ENCODE data around the gene RBM6. TPM values are rescaled to one million over a fixed set of nuclear protein-coding genes. Genes with fewer than 3 reads are reported as not detected.

The RBM6 gene
- total and polyA plus RNA-seq, 2 experiments from 2014 or later, result 66.6 to 97.6 TPM

DNA sequence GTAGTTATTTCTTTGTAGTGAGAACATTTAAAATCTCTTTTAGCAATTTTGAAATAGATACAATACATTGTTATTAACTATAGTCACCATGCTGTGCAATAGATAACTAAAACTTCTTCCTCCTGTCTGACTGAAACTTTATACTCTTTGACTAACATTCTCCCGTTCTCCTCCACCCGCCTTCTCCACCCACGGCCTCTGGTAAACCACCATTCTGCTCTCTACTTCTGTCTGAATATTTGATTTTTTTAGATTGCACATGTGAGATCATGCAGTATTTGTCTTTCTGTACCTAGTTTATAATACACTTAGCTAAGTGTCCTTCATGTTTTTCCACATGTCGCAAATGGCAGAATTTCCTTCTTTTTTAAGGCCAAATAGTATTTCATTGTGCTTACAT, 76.0 kb downstream of the RBM6 start:
- Histone ChIP-seq H3K36me3 (ENCODE audit: insufficient read depth) (no peaks in the 10 kb centered on the region), H2AFZ (no peak overlapping the region), H3K4me2 (no peak overlapping the region), H3K79me2 (replicated peaks; ENCODE audit: insufficient read depth) (0 out of 2 replicates have a peak, but pooled peaks cover 4% of the 10 kb centered on the region), H3K4me1 (ENCODE audit: insufficient read depth) (no peaks in the 10 kb centered on the region), H4K20me1 (replicated peaks; ENCODE audit: insufficient read depth) (peaks cover 15% of the 10 kb centered on the region), H3K9me2 (ENCODE audit: insufficient read depth) (no peaks in the 10 kb centered on the region), H3K4me3 (no peak overlapping the region), H3F3A (replicated peaks; ENCODE audit: low read depth) (no peaks in the 10 kb centered on the region), H3K27ac (ENCODE audit: low read depth) (no peak overlapping the region), H3K27me3 (ENCODE audit: insufficient read depth) (no peaks in the 10 kb centered on the region)
- Mint-ChIP-seq H3K27me3 (ENCODE audit: insufficient read depth, low read depth, poor library complexity) (no peaks in the 10 kb centered on the region), H3K36me3 (ENCODE audit: low read depth) (peaks cover 34% of the 10 kb centered on the region), H3K9me3 (no peaks in the 10 kb centered on the region), H3K27ac (no peak overlapping the region), H3K4me3 (no peak overlapping the region), H3K4me1 (no peaks in the 10 kb centered on the region)
- no peak for ATAC-seq
- TF ChIP-seq, protein P1, sequence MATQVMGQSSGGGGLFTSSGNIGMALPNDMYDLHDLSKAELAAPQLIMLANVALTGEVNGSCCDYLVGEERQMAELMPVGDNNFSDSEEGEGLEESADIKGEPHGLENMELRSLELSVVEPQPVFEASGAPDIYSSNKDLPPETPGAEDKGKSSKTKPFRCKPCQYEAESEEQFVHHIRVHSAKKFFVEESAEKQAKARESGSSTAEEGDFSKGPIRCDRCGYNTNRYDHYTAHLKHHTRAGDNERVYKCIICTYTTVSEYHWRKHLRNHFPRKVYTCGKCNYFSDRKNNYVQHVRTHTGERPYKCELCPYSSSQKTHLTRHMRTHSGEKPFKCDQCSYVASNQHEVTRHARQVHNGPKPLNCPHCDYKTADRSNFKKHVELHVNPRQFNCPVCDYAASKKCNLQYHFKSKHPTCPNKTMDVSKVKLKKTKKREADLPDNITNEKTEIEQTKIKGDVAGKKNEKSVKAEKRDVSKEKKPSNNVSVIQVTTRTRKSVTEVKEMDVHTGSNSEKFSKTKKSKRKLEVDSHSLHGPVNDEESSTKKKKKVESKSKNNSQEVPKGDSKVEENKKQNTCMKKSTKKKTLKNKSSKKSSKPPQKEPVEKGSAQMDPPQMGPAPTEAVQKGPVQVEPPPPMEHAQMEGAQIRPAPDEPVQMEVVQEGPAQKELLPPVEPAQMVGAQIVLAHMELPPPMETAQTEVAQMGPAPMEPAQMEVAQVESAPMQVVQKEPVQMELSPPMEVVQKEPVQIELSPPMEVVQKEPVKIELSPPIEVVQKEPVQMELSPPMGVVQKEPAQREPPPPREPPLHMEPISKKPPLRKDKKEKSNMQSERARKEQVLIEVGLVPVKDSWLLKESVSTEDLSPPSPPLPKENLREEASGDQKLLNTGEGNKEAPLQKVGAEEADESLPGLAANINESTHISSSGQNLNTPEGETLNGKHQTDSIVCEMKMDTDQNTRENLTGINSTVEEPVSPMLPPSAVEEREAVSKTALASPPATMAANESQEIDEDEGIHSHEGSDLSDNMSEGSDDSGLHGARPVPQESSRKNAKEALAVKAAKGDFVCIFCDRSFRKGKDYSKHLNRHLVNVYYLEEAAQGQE (IDR thresholded peaks at IDR 0.05; ENCODE audit: unreplicated experiment), result no peak
- no peak for TF ChIP-seq JUNB (IDR thresholded peaks at IDR 0.05; ENCODE audit: unreplicated experiment)
- TF ChIP-seq STAT1 (IDR thresholded peaks at IDR 0.05; ENCODE audit: unreplicated experiment), result no peak
- TF ChIP-seq CREB1 (CRISPR knock-in tag; IDR thresholded peaks at IDR 0.05; ENCODE audit: low read depth), result no peak
- TF ChIP-seq, protein P2, sequence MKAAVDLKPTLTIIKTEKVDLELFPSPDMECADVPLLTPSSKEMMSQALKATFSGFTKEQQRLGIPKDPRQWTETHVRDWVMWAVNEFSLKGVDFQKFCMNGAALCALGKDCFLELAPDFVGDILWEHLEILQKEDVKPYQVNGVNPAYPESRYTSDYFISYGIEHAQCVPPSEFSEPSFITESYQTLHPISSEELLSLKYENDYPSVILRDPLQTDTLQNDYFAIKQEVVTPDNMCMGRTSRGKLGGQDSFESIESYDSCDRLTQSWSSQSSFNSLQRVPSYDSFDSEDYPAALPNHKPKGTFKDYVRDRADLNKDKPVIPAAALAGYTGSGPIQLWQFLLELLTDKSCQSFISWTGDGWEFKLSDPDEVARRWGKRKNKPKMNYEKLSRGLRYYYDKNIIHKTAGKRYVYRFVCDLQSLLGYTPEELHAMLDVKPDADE (IDR thresholded peaks at IDR 0.05), result no peak
- no peak for TF ChIP-seq POLR2AphosphoS5 (IDR thresholded peaks at IDR 0.05; ENCODE audit: low read depth)
- no peak for TF ChIP-seq ZNF331 (CRISPR knock-in tag; IDR thresholded peaks at IDR 0.05; ENCODE audit: low read depth)
- TF ChIP-seq, protein P3, sequence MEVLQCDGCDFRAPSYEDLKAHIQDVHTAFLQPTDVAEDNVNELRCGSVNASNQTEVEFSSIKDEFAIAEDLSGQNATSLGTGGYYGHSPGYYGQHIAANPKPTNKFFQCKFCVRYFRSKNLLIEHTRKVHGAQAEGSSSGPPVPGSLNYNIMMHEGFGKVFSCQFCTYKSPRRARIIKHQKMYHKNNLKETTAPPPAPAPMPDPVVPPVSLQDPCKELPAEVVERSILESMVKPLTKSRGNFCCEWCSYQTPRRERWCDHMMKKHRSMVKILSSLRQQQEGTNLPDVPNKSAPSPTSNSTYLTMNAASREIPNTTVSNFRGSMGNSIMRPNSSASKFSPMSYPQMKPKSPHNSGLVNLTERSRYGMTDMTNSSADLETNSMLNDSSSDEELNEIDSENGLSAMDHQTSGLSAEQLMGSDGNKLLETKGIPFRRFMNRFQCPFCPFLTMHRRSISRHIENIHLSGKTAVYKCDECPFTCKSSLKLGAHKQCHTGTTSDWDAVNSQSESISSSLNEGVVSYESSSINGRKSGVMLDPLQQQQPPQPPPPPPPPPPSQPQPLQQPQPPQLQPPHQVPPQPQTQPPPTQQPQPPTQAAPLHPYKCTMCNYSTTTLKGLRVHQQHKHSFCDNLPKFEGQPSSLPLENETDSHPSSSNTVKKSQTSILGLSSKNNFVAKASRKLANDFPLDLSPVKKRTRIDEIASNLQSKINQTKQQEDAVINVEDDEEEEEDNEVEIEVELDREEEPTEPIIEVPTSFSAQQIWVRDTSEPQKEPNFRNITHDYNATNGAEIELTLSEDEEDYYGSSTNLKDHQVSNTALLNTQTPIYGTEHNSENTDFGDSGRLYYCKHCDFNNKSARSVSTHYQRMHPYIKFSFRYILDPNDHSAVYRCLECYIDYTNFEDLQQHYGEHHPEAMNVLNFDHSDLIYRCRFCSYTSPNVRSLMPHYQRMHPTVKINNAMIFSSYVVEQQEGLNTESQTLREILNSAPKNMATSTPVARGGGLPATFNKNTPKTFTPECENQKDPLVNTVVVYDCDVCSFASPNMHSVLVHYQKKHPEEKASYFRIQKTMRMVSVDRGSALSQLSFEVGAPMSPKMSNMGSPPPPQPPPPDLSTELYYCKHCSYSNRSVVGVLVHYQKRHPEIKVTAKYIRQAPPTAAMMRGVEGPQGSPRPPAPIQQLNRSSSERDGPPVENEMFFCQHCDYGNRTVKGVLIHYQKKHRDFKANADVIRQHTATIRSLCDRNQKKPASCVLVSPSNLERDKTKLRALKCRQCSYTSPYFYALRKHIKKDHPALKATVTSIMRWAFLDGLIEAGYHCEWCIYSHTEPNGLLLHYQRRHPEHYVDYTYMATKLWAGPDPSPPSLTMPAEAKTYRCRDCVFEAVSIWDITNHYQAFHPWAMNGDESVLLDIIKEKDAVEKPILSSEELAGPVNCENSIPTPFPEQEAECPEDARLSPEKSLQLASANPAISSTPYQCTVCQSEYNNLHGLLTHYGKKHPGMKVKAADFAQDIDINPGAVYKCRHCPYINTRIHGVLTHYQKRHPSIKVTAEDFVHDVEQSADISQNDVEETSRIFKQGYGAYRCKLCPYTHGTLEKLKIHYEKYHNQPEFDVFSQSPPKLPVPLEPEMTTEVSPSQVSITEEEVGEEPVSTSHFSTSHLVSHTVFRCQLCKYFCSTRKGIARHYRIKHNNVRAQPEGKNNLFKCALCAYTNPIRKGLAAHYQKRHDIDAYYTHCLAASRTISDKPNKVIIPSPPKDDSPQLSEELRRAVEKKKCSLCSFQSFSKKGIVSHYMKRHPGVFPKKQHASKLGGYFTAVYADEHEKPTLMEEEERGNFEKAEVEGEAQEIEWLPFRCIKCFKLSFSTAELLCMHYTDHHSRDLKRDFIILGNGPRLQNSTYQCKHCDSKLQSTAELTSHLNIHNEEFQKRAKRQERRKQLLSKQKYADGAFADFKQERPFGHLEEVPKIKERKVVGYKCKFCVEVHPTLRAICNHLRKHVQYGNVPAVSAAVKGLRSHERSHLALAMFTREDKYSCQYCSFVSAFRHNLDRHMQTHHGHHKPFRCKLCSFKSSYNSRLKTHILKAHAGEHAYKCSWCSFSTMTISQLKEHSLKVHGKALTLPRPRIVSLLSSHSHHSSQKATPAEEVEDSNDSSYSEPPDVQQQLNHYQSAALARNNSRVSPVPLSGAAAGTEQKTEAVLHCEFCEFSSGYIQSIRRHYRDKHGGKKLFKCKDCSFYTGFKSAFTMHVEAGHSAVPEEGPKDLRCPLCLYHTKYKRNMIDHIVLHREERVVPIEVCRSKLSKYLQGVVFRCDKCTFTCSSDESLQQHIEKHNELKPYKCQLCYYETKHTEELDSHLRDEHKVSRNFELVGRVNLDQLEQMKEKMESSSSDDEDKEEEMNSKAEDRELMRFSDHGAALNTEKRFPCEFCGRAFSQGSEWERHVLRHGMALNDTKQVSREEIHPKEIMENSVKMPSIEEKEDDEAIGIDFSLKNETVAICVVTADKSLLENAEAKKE (CRISPR knock-in tag; IDR thresholded peaks at IDR 0.05), result no peak
- no peak for TF ChIP-seq EZH2 (IDR thresholded peaks at IDR 0.05; ENCODE audit: low read depth, unreplicated experiment)
- TF ChIP-seq, protein P4, sequence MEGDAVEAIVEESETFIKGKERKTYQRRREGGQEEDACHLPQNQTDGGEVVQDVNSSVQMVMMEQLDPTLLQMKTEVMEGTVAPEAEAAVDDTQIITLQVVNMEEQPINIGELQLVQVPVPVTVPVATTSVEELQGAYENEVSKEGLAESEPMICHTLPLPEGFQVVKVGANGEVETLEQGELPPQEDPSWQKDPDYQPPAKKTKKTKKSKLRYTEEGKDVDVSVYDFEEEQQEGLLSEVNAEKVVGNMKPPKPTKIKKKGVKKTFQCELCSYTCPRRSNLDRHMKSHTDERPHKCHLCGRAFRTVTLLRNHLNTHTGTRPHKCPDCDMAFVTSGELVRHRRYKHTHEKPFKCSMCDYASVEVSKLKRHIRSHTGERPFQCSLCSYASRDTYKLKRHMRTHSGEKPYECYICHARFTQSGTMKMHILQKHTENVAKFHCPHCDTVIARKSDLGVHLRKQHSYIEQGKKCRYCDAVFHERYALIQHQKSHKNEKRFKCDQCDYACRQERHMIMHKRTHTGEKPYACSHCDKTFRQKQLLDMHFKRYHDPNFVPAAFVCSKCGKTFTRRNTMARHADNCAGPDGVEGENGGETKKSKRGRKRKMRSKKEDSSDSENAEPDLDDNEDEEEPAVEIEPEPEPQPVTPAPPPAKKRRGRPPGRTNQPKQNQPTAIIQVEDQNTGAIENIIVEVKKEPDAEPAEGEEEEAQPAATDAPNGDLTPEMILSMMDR (conservative IDR thresholded peaks at IDR 0.05; ENCODE audit: low read depth in 2 of 2), result no peak
- TF ChIP-seq NANOG (IDR thresholded peaks at IDR 0.05; ENCODE audit: borderline replicate concordance), result no peak
- no peak for TF ChIP-seq EZH2phosphoT487 (IDR thresholded peaks at IDR 0.05; ENCODE audit: unreplicated experiment)
- no peak for TF ChIP-seq ZNF114 (CRISPR knock-in tag; IDR thresholded peaks at IDR 0.05)
- DNase-seq (ENCODE audit: low spot score), result no peak

Data from GM23338 (cell line).